HG02885 (cell line): ENCODE data around the gene RSPRY1.

ENCODE experiments used
- ATAC-seq: cut with Tn5 transposase; IDR thresholded peaks from one replicate; pipeline ENCODE4 v1.9.1; 2021; ENCODE audit warnings: mild to moderate bottlenecking; ENCODE audit not compliant: unreplicated experiment, poor library complexity

The RSPRY1 gene

DNA sequence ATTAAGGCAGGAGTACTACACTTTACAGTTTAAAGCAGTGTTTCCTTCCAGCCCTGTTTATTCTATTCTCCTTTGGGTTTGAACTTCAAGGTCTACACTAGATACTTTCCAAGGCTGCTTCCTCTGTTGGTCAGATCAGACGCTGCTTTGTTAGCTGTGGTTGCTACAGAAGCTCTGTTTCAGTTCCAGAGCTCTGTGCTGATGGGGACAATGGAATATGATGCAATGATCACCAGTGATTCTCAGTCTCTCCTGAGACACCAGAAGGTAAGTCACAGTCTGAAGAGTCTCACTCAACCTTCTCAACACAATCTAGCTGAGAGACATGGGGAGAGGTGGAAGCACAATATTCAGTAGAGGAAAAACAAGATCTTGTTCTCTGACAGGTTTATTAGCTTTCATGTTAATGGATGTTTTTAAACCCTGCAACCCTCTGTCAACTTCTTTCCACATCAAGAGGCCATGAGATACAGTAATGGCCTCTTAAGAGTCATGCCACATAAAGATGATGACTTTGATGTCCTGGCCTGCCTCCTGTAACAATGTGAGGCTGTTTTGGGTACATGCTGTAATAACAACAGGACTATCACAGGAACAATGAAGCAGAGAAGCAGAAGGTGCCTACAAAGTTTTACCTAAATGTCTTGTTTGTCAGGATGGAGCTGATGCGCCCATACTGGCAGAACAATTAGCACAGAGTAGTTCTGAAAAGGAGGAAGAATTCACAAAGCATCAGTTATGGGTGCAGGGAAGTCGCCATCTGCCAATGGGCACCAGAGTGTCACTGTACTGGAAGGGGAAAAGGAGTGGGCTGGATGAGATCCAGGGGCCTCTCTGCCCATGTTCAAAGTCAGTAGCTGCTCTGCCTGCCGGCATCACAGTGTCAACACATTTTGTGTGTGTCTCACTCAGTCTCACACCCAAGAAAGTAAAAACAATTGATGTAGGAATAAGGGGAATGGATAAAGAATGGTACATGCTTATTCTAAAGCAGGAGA lies 33.7 kb upstream of the RSPRY1 start:
- no peak for ATAC-seq

DNA sequence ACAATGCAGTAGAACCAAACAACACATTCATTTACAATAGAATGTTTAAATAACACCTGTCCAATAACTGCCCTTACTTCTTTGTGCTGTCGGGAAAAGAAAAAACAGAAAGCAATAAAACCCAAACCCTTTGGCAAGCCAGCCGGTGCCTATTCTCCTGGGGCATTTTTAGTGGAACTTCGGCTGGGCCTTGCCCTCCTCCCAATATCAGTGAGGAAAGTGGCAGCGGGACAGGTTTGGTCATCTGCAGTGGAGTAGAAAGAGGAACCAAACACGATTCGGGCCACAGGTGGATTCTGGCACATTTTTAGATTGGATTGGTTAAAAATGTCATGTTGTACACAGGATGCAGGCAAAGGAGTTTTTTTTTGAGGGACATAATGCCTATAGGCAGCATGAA lies 32.3 kb upstream of the RSPRY1 start:
- ATAC-seq: no peak

DNA sequence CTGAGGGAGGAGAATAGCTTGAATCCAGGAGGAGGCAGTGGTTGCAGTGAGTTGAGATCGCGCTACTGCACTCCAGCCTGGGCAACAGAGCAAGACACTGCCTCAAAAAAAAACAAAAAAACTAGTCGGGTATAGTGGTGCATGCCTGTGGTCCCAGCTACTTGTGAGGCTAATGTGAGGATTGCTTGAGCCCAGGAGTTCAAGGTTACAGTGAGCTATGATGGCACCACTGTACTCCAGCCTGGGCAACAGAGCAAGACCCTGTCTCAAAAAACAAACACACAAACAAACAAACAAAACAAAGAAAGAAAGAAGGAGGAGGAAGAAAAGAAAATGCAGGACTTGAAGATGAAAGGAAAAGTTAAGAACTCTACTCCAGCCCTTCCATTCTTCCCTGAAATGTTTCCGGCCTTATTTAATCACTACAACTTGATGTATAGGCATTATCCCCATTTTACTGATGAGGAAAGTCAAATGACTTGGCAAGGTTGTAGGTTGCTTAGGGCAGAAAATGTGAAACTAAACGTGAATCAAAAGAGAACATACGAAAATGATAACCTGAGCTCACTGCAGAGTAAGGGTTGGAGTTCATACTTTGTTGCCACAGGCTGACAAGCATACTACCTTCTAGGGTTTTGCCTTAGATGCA lies 30.3 kb upstream of the RSPRY1 start:
- no peak for ATAC-seq

DNA sequence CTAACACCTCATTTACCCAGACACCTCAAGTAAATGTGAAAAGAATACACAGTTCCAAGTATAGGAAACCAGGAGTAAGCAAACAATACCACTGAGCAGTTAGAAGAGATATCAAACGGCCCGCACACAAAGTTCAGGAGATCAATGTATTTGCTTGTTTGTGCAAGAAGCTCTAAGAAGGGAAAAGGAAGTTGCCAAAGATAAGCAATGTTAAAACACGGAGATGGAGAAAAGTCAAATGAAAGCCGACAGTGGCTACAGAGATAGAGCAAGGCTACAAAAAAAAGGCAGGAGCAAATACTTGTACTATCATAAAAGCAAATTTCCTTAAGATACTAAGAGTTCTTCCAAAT lies 29.8 kb upstream of the RSPRY1 start:
- no peak for ATAC-seq

DNA sequence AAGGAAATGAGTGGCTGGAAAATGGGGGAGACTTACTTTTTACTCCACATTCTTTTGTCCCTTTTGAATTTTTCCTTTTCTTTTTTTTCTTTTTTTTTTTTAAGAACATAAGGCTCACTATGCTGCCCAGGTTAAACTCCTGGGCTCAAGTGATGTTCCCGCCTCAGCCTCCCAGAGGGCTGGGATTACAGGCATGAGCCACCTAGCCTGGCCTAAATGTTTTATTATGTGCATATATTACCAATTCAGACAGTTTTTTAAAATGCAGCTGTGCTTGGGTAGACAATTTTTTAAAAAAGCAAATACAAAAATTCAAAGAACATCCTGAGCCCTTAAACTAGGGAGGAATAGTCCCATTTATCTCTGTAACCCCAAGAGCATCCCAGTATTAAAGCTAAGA lies 28.6 kb upstream of the RSPRY1 start:
- ATAC-seq: no peak

DNA sequence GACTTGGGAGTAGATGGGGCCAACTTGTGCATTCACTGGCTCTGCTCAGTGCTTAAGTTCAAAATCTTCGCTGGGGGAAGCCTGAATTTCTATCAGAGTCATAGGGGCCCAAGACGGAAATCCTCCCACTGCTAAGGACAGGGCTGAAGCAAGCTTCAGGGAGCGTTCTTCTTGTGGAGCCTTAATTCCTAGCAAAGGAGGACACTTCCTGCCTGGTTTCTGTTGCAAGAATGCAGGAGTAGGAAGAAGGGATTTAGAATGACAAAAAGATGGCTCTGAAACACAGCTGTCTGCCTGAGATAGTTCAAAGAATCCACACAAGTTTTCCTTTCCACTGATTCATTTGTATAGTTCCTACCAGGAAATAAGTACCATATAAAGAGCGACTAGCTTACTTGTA lies 26.7 kb upstream of the RSPRY1 start:
- ATAC-seq: no peak

DNA sequence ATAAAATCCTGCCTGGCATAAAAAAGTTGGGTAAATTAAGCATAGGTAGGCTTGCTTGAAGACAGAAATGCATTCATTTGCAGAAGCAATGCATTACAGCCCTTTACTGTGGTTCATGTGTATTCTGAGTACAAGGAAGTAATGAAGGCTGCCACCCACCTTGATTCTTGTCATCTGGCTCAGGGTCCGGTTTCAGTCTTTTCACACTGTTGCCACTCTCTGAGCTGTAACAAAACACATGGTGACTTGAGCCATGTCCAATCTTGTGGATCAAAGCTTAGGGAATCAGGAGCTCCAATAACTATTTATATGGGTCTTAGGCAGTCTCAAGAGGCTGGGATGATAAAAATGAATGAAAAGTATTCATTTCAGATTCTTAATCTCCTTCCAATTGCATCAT lies 22.3 kb upstream of the RSPRY1 start:
- no peak for ATAC-seq

DNA sequence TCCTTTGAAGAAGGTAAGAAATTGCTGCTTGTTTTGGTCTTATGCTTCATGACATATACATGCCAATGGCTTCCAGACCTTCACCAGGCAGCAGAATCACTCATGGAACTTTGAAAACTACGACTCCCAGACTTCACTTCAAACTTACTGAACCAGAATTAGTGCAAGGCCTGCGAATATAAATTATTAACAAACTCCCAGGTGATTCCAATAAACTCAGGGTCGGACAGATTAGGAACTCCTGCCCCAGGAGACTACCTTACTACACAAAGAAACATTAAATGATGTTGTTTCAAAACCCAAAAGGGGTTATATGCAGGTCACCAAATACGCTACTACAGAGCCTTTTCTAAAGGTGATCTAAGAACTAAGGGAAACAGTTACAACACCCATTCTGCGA lies 20.6 kb upstream of the RSPRY1 start:
- no peak for ATAC-seq

DNA sequence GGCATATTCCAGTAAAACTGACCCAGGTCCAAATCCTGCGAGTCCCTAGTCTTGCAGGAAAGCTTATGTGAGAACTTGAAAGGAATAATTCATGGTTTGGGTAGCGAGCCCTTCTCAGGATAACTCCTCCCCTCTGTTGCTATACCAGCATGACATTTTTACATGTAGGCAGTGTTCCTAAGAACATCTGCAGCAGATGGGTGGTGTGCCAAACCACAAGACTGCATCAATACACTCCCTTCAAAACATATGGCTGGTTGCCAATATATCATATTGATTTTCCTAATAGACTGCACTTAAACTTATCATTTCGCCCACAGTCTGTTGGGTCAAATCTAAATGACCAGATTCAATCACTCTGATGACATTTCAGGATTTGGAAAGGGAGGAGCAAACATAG lies 20.2 kb upstream of the RSPRY1 start:
- no peak for ATAC-seq

DNA sequence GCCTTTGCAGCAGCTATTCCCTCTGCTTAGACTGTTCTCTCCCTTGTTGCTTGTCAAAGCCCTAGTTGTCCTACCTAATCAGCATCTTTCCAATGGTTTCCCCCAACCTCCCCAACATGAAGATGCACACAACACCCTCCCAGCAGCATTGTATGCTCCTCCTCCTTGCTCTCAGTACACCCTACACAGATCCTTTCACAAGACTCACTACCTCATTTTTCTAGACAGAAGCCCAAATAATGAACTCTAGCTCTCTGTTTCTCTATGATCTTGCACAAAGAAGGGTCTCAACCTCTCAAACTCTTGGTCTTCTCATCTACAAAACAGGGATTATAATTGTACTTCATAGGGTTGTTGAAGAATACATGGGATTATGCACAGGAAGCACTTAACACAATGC lies 19.7 kb upstream of the RSPRY1 start:
- ATAC-seq: no peak

DNA sequence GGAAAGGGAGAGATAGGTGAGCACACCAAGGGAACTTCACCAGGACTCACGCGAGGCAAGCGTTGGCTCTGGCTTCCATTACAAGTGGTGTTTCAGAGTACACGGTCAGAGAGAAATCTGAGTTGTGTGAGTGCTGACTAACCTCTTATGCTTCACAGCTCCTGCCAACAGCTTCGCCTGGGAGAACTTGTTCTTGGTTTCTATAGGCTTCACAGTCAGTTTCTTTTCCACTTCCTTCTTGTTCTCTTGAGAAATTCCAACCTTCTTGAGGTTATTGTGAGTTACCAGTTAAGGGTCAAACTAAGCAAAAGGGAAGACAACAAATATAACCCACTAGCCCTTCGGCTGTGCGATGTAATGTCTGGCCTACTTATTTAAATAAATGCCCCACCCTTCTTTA lies 19.2 kb upstream of the RSPRY1 start:
- ATAC-seq: no peak

DNA sequence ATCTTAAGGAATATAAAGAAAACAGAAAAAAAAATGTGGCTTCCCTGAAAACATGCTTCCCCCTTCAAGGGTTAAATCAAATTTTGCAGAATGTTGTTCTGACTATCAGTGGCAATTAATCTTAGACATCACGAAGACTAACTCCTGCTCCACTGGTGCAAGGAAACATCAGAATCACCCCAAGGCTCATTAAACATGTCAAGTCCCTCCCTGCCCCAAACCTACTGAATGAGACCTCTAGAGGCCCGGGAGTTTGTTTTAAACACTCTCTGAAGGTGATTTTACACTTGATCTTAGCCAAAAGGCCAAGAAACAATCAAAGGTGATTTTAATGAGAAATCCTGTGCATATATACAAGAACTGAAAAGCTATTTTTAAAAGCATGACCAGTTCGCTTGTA lies 18.6 kb upstream of the RSPRY1 start:
- no peak for ATAC-seq

DNA sequence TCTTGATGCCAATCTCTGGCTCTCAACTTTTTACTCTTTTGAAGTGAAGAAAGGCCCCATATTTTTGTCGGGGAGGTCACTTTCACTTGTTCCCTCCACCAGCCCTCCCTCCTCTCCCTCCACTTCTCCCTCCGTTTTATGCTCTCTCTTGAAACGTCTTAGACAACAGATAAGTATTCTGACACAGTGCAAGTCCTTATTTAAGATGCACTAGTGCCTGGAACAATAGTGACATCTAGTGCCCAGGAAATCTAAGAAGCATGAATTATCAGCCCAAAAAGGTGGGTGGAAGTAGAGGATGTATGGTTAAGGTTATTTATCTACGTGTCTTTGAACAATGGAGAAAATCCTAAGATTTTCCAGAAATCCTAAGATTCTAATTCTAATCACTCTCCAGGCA lies 18.2 kb upstream of the RSPRY1 start:
- ATAC-seq: no peak

DNA sequence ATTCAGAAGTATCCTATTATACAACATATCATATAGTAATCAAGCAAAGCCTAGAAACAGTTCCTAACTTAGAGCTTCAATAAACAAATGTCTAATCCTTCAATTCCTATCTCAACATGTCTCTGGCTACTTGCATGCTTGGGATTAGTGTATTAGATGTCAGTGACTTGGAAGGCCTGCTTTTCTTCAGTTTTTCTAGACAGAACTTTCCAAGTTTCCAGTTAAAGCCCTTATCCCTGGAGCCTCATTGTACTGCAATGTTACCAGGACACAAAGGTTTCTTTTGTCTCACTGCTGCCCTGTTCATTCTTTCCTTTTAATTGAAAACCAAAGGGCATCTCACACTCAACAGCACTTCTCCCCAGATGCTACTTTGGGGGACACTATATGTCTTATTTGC lies 16.8 kb upstream of the RSPRY1 start:
- no peak for ATAC-seq

DNA sequence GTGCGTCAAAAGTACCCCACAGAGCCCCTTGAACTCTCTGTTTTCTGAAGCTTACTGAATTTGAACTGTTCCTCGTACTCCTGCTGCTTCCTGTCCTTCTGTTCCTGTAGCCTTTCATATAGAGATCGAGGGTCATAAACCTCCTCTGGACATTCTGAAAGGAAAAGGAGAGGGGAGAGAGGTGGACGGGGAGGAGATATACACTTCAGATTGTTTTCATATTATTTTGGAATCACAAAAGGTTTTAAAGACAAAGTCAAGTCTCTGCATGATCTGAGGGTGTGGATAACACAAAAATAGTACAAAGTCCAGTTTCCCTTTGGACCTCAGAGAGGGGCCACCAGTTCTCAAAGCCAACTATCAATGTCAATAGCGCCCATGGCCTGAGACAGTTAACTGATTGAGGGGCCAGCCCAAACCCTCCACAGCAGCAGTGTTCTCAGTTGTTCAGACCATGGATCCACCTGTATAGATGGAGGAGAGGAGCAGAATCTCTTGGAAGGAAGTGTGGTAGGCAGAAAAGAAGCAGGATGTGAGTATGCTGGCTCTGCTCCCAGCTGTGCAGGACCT lies 13.3 kb upstream of the RSPRY1 start:
- ATAC-seq: no peak

DNA sequence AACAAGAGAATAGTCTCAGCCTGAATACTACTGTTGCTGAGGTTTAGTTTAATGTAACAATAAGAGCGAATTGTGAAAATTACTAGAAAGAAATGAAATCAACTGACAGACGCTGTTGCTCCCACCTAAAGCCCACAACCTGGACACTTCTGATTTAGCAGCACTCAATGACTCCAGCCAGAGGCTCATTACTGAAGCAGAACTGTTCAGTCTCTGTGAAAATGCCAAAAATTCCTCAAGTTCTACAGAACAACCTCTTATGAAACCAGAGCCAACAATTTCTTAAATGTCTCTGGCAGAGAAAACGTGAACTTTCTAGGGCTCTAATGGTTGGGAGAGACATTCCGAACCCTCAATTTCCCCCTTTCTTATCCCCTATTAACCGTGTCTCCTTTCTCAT lies 10.2 kb upstream of the RSPRY1 start:
- ATAC-seq: no peak

DNA sequence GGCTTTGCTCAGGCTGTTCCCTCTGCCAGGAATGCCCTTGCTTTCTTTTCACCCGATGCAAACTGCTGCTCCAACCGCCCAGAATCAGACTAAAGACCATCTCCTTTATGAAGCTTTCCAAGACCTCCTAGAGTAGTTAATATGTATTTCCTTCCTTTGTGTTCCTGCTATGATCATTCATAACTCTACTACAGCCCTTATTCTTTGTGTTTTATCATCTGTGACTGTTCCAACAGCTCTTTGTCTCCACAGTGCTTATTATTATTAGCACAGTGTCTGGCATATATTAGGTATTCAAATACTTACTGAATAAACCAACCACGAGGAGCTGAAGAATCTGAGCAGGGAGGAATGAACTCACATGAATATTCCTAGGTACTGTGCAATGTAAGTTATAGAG lies 7.9 kb upstream of the RSPRY1 start:
- ATAC-seq: no peak

DNA sequence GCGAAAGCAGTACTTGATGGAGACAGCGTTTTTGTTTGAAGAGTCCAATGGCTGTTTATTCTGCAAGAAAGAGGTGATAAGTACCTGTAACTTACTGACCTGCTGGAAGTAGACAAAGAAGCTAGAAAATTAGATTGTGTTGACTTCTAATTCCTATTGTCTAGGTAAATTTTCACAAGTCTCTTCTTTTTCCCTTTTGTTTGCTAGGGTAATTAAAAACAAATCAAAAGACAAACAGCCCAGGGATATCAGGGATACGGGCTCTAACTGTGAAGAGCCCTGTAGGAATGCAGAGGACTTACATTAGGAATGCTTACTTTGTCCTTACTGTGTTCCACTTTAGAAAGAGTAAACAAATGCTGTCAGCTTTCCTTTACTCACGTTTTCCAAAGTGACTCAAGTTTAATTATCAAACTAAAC lies 7.3 kb upstream of the RSPRY1 start:
- no peak for ATAC-seq

DNA sequence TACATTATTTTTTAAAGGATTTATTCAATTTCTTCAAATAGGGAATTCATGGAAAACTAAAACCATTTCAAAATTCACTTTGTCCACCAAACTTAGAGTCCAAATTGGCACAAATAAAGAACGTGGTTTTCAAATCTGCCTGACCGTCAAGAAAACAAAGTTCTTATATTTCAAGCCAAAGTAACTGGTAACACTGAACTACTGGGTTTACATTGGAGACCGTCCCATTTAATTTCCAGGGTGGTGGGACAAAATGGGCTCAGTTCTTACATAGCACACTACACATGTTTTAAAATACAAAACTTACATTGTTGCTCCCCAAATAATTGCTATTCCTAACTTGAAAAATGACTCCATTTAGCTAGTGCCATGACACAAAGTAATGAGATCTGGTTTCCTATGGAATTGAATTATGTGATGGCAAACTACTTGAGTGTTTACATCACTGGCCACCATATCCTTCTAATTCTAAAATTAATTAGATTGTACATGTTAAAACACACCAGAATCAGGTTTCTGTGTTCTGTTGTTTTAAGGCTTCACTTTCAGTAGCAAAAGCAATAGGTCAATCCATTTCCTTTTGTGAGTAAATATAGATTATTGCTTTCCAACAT lies 6.8 kb upstream of the RSPRY1 start:
- ATAC-seq: no peak

DNA sequence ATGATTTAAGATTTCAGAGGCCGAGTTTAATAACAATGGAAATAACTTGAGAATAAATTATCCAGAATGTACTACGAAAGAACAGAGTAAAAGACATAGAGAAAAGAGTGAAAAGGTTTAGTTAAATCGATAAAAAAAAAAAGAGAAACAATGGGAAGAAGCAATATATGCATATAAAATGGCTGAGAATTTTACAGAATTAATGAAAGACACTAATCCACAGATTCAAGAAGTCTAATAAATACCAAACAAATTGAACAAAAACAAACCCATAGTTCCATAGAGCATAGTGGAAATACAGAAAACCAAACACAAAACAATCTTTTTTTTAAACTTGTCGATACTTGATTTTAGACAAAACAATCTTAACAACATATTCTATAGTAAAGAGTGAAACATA lies 2.0 kb upstream of the RSPRY1 start:
- ATAC-seq: no peak

DNA sequence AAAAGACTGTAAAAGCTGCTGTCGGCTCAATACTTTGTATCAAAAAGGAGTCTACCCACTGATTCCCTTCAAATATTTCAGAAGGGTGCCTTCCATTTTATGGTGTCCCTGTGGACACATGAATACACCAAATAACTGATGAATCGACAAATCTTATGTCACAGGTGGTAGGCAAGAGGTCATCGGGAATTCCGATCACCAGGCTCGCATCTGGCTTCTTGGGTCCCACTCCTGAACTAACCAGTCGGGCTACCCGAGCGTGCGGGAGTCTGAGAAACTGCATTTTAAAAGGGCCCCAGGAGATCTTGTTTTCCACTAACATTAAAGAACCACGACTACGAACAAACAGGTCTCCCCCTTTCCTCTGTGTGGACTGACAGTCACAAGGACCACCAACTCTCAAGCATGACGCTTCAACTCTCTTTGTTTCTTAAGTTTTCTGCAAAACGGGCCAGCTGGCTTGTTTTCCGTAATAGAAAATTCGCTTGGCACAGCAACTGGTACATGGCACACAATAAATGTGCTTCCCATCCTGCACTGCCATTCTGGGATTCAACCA lies 1.2 kb upstream of the RSPRY1 start:
- no peak for ATAC-seq
